Kidney (tissue), 14 donors: ENCODE data around the gene PHF21B. TPM values are rescaled to one million over a fixed set of nuclear protein-coding genes. Genes with fewer than 3 reads are reported as not detected.

Experiments used
- DNase-seq, 5 donors: peaks; one replicate each; pipeline ENCODE4 v3.0.0-alpha.2; 2013 to 2020
- FAIRE-seq: peaks from 2 replicates; lab custom pipeline; 2012; peaks lifted over from hg19 to GRCh38; lab: Jason Lieb, UNC
- H3K27ac ChIP-seq, 2 donors: one replicate each; pipeline ENCODE4 v1.7.0; 2013; ENCODE audit warnings: low read depth in 2 of 2, low read length in 2 of 2, inconsistent platforms in 1 of 2
- H3K27me3 ChIP-seq: one replicate; pipeline ENCODE4 v1.7.1; 2013; ENCODE audit warnings: low read length, inconsistent platforms; ENCODE audit not compliant: control insufficient read depth, insufficient read depth
- H3K36me3 ChIP-seq, 3 donors: one replicate each; pipeline versions ENCODE4 v1.7.0 to v1.7.1; 2013; ENCODE audit warnings: low read length in 3 of 3, control low read depth in 1 of 3, inconsistent platforms in 1 of 3; ENCODE audit not compliant: insufficient read depth in 3 of 3, control insufficient read depth in 2 of 3
- H3K4me1 ChIP-seq, 3 donors: one replicate each; pipeline versions ENCODE4 v1.7.0 to v1.7.1; 2013; ENCODE audit warnings: low read length in 3 of 3, inconsistent platforms in 1 of 3, low read depth in 1 of 3; ENCODE audit not compliant: control insufficient read depth in 2 of 3, insufficient read depth in 2 of 3
- H3K4me3 ChIP-seq, 3 donors: one replicate each; pipeline versions ENCODE4 v1.7.0 to v1.8.1; 2013; ENCODE audit warnings: low read length in 3 of 3, control low read depth in 1 of 3, inconsistent platforms in 1 of 3
- H3K9ac ChIP-seq, 3 donors: one replicate each; pipeline versions ENCODE4 v1.7.0 to v1.7.1; 2013; ENCODE audit warnings: low read length in 3 of 3, control low read depth in 1 of 3, inconsistent platforms in 1 of 3
- H3K9me3 ChIP-seq, 3 donors: one replicate each; pipeline versions ENCODE4 v1.7.0 to v1.7.1; 2013; ENCODE audit warnings: low read length in 3 of 3, control low read depth in 1 of 3, inconsistent platforms in 1 of 3; ENCODE audit not compliant: control insufficient read depth in 2 of 3, insufficient read depth in 1 of 3
- CTCF ChIP-seq: IDR thresholded peaks from 3 replicates; pipeline ENCODE4 v1.5.1; 2012; ENCODE audit warnings: mild to moderate bottlenecking, moderate library complexity, borderline replicate concordance; ENCODE audit not compliant: insufficient read depth; ENCODE audit errors: extremely low read depth
- intact Hi-C: fragments of 100-400 bp; cut with DNase I; formaldehyde crosslinking; loops from one replicate; pipeline ENCODE4 v1.11.1; 2022
- polyA plus RNA-seq: library from polyadenylated mRNA; stranded (reverse); fragments of 350-450 nt; fragmentation: Illumina TruSeq; extraction: RNeasy Lipid Tissue Mini Kit (QIAGEN cat#74804); gene quantifications from one replicate; pipeline ENCODE4 v1.2.3, GENCODE V29; 2014; ENCODE audit warnings: low read depth, low replicate concordance; ENCODE audit not compliant: insufficient read depth
- total RNA-seq: library from RNA; stranded (reverse); fragmentation: NEBNext Ultra II Directional; extraction: Animal tissue kit (Norgen Biotek cat#: 25700); gene quantifications from one replicate; pipeline ENCODE4 v1.2.1, GENCODE V29; 2021
- donor health status: control.
- donor health status: control.
- donor health status: control.
- donor health status: control.
- donor health status: control.
- donor health status: DM: yes; HTN: yes; CAD: no.
- donor health status: Normal renal cell carcinoma (clear cell type).

PHF21B gene
- total and polyA plus RNA-seq, 2 donors from 2014 or later: 1.1 to 2.8 TPM

GRCh38 chr22:44947846-44948245, 62.0 kb downstream of the PHF21B start:
- DNase-seq: no peak
- Histone ChIP-seq H3K36me3 (no peaks in the 10 kb centered on the region), H3K9me3 (peaks cover 0 to 5% (median 0%) of the 10 kb centered on the region in 3 donors), H3K27me3 (no peaks in the 10 kb centered on the region), H3K4me3 (no peak overlapping the region), H3K9ac (no peak overlapping the region), H3K27ac (no peak overlapping the region), H3K4me1 (no peaks in the 10 kb centered on the region)
- intact Hi-C loops: no loop called here
- no peak for FAIRE-seq
- TF ChIP-seq CTCF: no peak

GRCh38 chr22:44947049-44947448, 62.8 kb downstream of the PHF21B start:
- peaks cover 0 to 5% (median 0%) of the 10 kb centered on the region in 3 donors for H3K9me3 ChIP-seq
- no peak overlapping the region for H3K4me3 ChIP-seq
- DNase-seq: no peak
- H3K27me3 ChIP-seq: no peaks in the 10 kb centered on the region
- no peak for TF ChIP-seq CTCF
- H3K9ac ChIP-seq: no peak overlapping the region
- no peaks in the 10 kb centered on the region for H3K36me3 ChIP-seq
- no peaks in the 10 kb centered on the region for H3K4me1 ChIP-seq
- no peak overlapping the region for H3K27ac ChIP-seq
- FAIRE-seq: no peak
- intact Hi-C loops: no loop called here

- FAIRE-seq: no peak
- Histone ChIP-seq H3K4me1 (no peaks in the 10 kb centered on the region), H3K4me3 (no peak overlapping the region), H3K36me3 (no peaks in the 10 kb centered on the region), H3K9me3 (no peaks in the 10 kb centered on the region), H3K27me3 (no peaks in the 10 kb centered on the region), H3K9ac (no peak overlapping the region), H3K27ac (no peak overlapping the region)
- TF ChIP-seq CTCF: no peak
- intact Hi-C loops: no loop called here
- peak in 3 of 5 donors; percentile 79 to 91 (median 82) for DNase-seq
Observed at GRCh38 chr22:44944883-44945601, 64.8 kb downstream of the PHF21B start.
